Activated CD4-positive, alpha-beta T cell treated with anti-CD3 and anti-CD28 coated beads, Interleukin-2, amount 10 ng/mL, durations not matched to agents 7 days and 5 days (primary cell): ENCODE results near the gene NWD2. TPM values are rescaled to one million over a fixed set of nuclear protein-coding genes. Genes with fewer than 3 reads are reported as not detected.

Source experiments
- CTCF ChIA-PET: fragments of 350-600 bp; sonication (Branson Sonifier 250); formaldehyde crosslinking; loops from one replicate; lab custom pipeline; 2021; ENCODE audit warnings: antibody characterized with exemption; lab: Charles Lee
- POLR2A ChIA-PET: fragments of 350-600 bp; sonication (Branson Sonifier 250); formaldehyde crosslinking; loops from one replicate; lab custom pipeline; 2021; ENCODE audit warnings: antibody characterized with exemption; lab: Charles Lee
- DNase-seq: peaks from one replicate; pipeline ENCODE4 v3.0.0-alpha.2; 2020
- H3K27ac Mint-ChIP-seq: one replicate; pipeline ENCODE4 v1.8.0; 2021; ENCODE audit warnings: mild to moderate bottlenecking, moderate library complexity, mixed read lengths
- H3K27me3 Mint-ChIP-seq: one replicate; pipeline ENCODE4 v1.8.0; 2021; ENCODE audit warnings: mixed read lengths
- H3K36me3 Mint-ChIP-seq: one replicate; pipeline ENCODE4 v1.8.0; 2021; ENCODE audit warnings: low read depth, mixed read lengths
- H3K4me1 Mint-ChIP-seq: one replicate; pipeline ENCODE4 v1.8.0; 2021; ENCODE audit warnings: mixed read lengths
- H3K4me3 Mint-ChIP-seq: one replicate; pipeline ENCODE4 v1.8.0; 2021; ENCODE audit warnings: mild to moderate bottlenecking, moderate library complexity, mixed read lengths
- H3K9me3 Mint-ChIP-seq: one replicate; pipeline ENCODE4 v1.8.0; 2021; ENCODE audit warnings: mixed read lengths
- total RNA-seq, 2 experiments: library from RNA; stranded (reverse); gene quantifications; one replicate each; pipeline ENCODE4 v1.2.3, GENCODE V29; 2021

The NWD2 gene
- total RNA-seq, 2 experiments from 2014 or later = not detected

DNA sequence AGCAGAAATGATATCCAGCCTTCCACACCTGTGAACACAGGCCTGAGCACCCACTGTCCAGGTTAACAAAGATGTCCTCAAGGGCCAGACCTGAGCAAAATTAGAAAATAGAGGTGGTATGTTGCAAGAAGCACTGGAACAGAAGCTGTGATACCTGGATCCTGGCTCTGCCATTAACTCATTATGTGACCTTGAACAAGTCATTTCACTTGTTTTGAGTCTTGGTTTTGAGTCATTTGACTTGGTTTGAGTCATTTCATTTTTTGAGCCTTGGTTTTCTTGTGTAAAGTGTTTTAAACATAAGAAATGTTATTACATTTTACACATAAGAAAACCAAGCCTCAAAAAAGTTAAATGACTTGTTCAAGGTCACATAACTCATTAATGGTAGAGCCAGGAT lies 2.9 kb upstream of the NWD2 start:
- H3K36me3 Mint-ChIP-seq = no peaks in the 10 kb centered on the region
- H3K4me1 Mint-ChIP-seq = peaks cover 2% of the 10 kb centered on the region
- H3K27me3 Mint-ChIP-seq = peaks cover 44% of the 10 kb centered on the region
- POLR2A ChIA-PET = no interaction called here
- H3K27ac Mint-ChIP-seq = no peak overlapping the region
- CTCF ChIA-PET = interaction anchor here (0.6 kb wide), 1 partner anchor 1531 kb away, joined by 3 read pairs; no protein-coding TSS in a partner anchor
- no peak for DNase-seq
- H3K4me3 Mint-ChIP-seq = no peak overlapping the region
- H3K9me3 Mint-ChIP-seq = no peaks in the 10 kb centered on the region

DNA sequence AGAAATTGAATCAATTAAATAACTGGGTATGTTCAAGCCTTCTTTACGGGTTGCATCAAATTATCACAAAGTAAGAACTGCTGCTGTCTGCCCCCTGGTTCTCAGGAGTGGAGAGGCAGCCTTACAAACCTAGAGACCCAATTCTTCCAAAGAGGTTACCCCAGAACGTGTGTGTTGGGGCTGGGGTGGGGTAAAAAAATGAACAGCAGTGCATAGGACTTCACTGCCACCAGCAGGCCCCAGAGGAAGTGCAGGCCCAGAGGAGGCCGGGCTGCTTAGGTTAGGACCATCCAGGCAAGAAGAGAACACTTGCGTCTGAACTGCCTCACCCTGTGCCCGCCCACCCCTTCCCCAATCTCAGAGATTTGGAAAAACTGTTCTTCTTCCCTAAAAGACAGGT lies 1.5 kb upstream of the NWD2 start:
- no peak for DNase-seq
- no peaks in the 10 kb centered on the region for H3K9me3 Mint-ChIP-seq
- ChIA-PET POLR2A (no interaction called here), CTCF (no interaction called here)
- H3K4me1 Mint-ChIP-seq = peaks cover 2% of the 10 kb centered on the region
- H3K36me3 Mint-ChIP-seq = no peaks in the 10 kb centered on the region
- no peak overlapping the region for H3K27ac Mint-ChIP-seq
- H3K27me3 Mint-ChIP-seq = peaks cover 50% of the 10 kb centered on the region
- H3K4me3 Mint-ChIP-seq = no peak overlapping the region

DNA sequence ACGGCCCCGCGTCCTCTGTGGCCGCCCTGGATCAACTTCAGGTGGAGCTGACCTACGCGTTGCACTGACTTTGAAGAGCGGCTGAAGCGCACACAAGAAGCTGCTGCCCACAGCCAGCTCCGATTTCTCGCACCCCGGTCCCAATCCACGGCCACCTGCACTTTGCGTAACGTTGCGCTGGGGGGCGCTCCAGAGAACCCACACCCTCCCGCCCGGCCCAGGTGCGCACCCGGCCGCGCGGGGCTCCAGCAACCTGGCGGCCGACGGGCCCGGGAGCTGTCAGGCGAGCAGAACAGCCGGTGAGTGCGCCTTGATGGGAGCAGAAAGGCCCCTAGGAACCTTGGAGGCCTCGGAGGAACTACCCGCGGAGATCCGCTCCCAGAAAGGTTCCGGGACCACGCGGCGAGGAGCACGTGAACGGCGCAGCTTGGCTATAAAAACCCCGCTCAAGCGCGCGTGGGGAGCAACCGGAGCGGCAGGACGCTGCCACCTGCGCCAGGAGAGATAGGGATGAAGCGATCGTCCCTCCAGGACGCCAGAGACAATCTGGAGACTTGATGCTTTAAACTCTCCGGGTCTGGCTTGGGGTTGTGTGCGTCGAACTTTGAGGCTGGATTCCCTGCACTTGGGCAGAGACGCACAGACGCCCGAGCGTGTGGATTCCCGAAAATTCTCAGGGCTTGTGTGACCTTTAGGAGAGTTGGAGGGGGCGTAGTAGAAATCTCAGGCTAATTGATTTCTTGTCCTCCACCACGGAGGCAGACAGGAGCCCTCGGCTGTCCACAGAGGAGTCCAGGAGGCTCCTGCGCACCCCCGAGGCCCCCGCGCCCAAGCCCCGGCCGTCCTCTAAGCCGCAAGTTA lies 591 bp upstream of the NWD2 start:
- Mint-ChIP-seq H3K36me3 (no peaks in the 10 kb centered on the region), H3K27me3 (peaks cover 54% of the 10 kb centered on the region), H3K4me3 (no peak overlapping the region), H3K4me1 (peaks cover 2% of the 10 kb centered on the region), H3K27ac (no peak overlapping the region), H3K9me3 (no peaks in the 10 kb centered on the region)
- no peak for DNase-seq
- CTCF ChIA-PET = no interaction called here
- POLR2A ChIA-PET = no interaction called here

DNA sequence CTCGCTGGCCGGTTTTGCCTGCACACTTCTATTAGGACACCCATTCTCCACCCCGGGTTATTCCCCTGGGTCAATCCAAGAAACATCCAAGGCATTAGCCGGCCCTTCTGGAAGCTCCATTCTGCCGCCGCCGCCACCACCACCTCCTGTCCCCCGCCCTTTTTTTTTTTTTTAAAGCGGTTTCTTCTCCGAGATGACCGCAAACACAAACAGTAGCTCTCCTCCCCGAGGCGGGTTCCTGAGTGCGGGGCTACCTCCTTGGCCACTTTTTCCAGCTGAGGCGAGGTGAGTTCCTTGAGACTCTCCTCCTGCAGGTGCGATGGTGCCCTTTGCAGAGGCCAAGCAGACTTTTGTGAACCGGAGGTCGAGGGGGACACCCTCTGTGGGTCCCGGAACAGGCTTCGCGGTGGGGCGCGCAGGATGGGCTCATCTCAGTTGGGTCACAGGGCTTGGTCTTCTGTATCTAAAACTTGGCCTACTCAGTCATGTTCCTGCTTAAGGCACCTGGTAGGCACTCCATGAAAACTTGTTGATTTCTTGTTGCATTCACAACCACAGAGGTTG lies 930 bp downstream of the NWD2 start:
- no peak for DNase-seq
- ChIA-PET POLR2A (no interaction called here), CTCF (no interaction called here)
- peaks cover 2% of the 10 kb centered on the region for H3K4me1 Mint-ChIP-seq
- H3K36me3 Mint-ChIP-seq = no peaks in the 10 kb centered on the region
- H3K9me3 Mint-ChIP-seq = no peaks in the 10 kb centered on the region
- H3K4me3 Mint-ChIP-seq = no peak overlapping the region
- H3K27ac Mint-ChIP-seq = no peak overlapping the region
- peaks cover 55% of the 10 kb centered on the region for H3K27me3 Mint-ChIP-seq

DNA sequence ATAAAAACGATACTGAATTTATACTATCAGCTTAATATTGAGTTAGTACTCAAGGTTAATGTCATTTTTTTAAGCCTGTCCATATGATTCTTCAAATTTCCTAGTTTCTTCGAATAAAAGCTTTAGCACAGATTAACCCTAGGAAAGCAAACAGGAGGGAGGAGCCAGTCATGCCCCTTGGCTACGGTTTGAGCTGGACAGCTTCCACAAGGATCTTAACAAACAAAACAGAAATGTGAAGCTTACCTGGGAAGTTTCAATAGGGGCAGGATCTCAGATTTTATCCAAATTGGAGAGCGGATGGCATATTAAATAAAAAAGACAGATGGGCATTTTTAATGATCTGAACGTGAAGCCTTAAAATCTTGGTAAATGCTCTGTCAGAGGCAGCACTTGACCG lies 2.3 kb downstream of the NWD2 start:
- Mint-ChIP-seq H3K9me3 (no peaks in the 10 kb centered on the region), H3K27ac (no peak overlapping the region), H3K27me3 (peaks cover 52% of the 10 kb centered on the region), H3K4me1 (peaks cover 2% of the 10 kb centered on the region), H3K36me3 (no peaks in the 10 kb centered on the region), H3K4me3 (no peak overlapping the region)
- DNase-seq = no peak
- ChIA-PET CTCF (no interaction called here), POLR2A (no interaction called here)

DNA sequence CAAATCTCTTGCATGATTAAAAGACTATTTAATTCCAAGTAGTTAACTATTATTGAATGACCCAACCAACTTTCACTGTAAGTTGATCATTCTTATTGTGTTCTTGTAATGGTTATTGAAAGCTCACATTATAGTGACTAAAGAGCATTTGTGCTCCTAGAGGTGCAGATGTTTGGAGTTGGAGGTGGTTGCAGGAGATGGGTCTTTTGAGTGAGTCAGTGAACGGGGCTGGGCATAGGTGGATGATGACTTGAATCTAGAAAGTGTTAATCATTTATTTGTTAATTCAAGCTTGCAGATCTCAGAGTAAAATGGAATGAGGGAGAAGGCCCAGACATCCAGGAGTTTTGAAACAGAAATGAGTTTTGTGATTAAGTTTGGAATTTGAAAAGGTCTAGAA lies 13.7 kb downstream of the NWD2 start:
- H3K27me3 Mint-ChIP-seq = no peaks in the 10 kb centered on the region
- no peak overlapping the region for H3K4me3 Mint-ChIP-seq
- DNase-seq = no peak
- no peaks in the 10 kb centered on the region for H3K9me3 Mint-ChIP-seq
- H3K36me3 Mint-ChIP-seq = no peaks in the 10 kb centered on the region
- H3K27ac Mint-ChIP-seq = no peak overlapping the region
- no peaks in the 10 kb centered on the region for H3K4me1 Mint-ChIP-seq
- POLR2A ChIA-PET = no interaction called here
- CTCF ChIA-PET = no interaction called here

DNA sequence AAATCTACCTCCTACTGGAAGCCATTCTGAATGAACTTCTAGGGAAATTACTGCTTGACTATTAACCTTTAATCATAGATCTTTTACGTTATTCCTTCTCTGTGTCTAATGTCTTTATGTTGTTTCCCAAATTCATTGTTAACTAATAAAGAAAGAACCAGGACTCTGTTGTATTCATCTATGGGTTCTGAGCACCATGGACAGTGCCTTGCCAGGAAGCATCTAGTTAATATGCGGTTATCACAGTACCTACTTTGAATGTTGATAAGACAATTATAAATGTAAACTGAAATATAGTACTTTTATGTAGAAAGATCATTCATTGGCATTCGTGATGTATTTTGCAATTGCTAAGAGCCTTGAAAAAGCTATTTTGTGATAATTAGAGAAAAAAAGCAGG lies 23.8 kb downstream of the NWD2 start:
- H3K27me3 Mint-ChIP-seq = no peaks in the 10 kb centered on the region
- H3K4me1 Mint-ChIP-seq = no peaks in the 10 kb centered on the region
- no peaks in the 10 kb centered on the region for H3K9me3 Mint-ChIP-seq
- ChIA-PET CTCF (no interaction called here), POLR2A (no interaction called here)
- no peaks in the 10 kb centered on the region for H3K36me3 Mint-ChIP-seq
- H3K4me3 Mint-ChIP-seq = no peak overlapping the region
- no peak for DNase-seq
- H3K27ac Mint-ChIP-seq = no peak overlapping the region

DNA sequence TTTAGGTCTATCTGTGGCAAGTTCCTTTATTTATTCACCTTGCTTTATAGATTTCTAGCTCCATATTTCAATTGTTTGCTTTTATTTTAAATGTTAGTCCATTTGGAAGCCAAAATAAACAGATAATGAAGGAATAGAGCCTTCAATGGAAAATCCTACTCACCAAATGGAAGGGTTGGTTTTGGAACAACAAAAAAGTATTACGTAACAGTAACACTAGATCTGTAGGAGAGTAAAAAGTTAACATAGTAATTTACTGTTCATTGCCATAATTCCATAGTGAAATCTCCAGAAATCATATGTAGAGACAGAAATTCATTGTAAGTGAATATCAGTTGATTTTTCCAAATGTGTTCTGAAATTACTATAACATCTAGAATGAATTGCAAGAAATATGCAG lies 34.6 kb downstream of the NWD2 start:
- Mint-ChIP-seq H3K4me1 (no peaks in the 10 kb centered on the region), H3K4me3 (no peak overlapping the region), H3K9me3 (peaks cover 4% of the 10 kb centered on the region), H3K36me3 (no peaks in the 10 kb centered on the region), H3K27ac (no peak overlapping the region), H3K27me3 (no peaks in the 10 kb centered on the region)
- DNase-seq = no peak
- ChIA-PET CTCF (no interaction called here), POLR2A (no interaction called here)

DNA sequence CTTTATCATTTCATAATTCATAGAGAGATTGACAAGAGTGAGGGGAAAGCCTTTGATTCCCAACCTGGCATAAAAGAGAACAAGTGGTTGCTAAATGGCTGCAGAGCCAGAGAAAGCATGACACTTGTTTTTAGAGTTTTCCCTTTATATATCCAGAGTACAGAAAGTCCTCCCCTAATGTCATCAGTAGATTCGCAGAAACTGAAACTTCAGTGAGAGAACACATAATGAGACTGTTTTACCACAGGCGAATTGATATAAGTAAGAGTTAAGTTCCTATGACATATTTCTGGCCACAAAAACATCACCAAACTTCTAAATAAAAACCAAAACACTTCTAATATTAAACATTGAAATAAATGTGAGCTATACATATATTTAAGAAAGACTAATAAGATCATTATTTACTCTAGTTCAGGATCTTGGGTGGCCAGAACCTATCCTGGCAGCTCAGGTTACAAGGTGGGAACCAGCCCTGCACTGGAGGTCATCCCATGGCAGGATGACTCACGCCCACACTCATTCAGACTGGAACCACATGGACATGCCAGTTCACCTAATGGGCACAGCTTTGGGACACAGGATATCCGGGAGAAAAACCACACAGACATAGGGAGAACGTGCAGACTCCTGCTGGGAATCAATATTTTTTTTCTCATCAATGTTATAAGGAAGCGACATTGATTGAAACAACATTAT lies 35.5 kb downstream of the NWD2 start:
- Mint-ChIP-seq H3K4me3 (no peak overlapping the region), H3K9me3 (peaks cover 4% of the 10 kb centered on the region), H3K4me1 (no peaks in the 10 kb centered on the region), H3K27ac (no peak overlapping the region), H3K36me3 (no peaks in the 10 kb centered on the region), H3K27me3 (no peaks in the 10 kb centered on the region)
- ChIA-PET CTCF (no interaction called here), POLR2A (no interaction called here)
- DNase-seq = no peak

DNA sequence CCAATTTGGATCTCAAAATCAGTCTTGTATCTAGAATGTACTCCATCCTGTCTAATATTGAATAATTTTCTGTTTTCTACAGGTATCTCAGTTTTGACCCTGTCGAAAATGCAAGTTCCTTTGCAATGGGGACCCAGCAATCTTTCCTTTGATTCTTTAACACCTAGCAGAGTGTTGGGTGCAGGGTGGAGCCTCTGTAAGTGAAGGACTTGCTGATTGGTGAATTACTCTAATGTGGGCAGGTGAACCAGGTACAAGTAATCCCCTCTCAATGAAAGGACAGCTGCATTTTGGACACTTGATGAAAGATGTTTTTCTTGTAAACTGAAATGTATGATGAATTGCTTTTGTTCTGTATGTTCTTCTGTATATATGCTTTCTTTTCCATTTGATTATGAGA lies 54.9 kb downstream of the NWD2 start:
- no peaks in the 10 kb centered on the region for H3K9me3 Mint-ChIP-seq
- H3K27ac Mint-ChIP-seq = no peak overlapping the region
- ChIA-PET CTCF (no interaction called here), POLR2A (no interaction called here)
- no peaks in the 10 kb centered on the region for H3K36me3 Mint-ChIP-seq
- no peak overlapping the region for H3K4me3 Mint-ChIP-seq
- DNase-seq = no peak
- no peaks in the 10 kb centered on the region for H3K4me1 Mint-ChIP-seq
- no peaks in the 10 kb centered on the region for H3K27me3 Mint-ChIP-seq

DNA sequence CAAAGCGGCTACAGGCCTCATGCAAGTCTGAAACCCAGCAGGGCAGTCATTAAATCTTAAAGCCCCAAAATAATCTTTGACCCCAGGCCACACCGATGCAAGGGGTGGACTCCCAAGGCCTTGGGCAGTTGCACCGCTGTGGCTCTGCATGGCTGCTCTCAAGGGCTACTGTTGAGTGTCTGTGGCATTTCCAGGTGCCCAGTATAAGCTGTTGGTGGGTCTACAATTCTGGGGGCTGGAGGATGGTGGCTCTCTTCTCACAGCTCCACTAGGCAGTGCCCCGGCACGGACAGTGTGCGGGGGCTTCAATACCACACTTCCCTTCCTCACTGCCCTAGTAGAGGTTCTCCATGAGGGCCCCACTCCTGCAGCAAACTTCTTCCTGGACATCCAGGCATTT lies 60.1 kb downstream of the NWD2 start:
- CTCF ChIA-PET = no interaction called here
- no peaks in the 10 kb centered on the region for H3K27me3 Mint-ChIP-seq
- H3K4me3 Mint-ChIP-seq = no peak overlapping the region
- POLR2A ChIA-PET = no interaction called here
- no peaks in the 10 kb centered on the region for H3K36me3 Mint-ChIP-seq
- no peaks in the 10 kb centered on the region for H3K4me1 Mint-ChIP-seq
- DNase-seq = no peak
- H3K27ac Mint-ChIP-seq = no peak overlapping the region
- no peaks in the 10 kb centered on the region for H3K9me3 Mint-ChIP-seq

DNA sequence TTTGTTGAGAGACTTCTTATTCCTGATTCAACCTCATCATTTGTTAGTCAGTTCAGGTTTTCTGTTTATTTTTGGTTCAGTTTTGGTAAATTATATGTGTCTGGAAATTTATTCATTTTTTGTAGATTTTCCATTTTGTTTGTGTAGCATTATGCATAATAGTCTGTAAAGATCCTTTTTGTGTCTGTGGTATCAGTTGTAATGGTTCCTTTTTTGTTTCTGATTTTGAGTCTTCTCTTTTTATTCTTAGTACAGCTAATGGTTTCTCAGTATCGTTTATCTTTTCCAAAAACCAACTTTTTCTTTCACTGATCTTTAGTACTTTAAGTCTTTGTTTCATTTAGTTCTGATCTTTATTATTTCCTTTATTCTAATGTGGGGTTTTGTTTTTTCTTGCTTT lies 61.4 kb downstream of the NWD2 start:
- ChIA-PET CTCF (no interaction called here), POLR2A (no interaction called here)
- no peak overlapping the region for H3K27ac Mint-ChIP-seq
- H3K27me3 Mint-ChIP-seq = no peaks in the 10 kb centered on the region
- no peak for DNase-seq
- H3K4me3 Mint-ChIP-seq = no peak overlapping the region
- no peaks in the 10 kb centered on the region for H3K9me3 Mint-ChIP-seq
- H3K4me1 Mint-ChIP-seq = no peaks in the 10 kb centered on the region
- H3K36me3 Mint-ChIP-seq = no peaks in the 10 kb centered on the region

DNA sequence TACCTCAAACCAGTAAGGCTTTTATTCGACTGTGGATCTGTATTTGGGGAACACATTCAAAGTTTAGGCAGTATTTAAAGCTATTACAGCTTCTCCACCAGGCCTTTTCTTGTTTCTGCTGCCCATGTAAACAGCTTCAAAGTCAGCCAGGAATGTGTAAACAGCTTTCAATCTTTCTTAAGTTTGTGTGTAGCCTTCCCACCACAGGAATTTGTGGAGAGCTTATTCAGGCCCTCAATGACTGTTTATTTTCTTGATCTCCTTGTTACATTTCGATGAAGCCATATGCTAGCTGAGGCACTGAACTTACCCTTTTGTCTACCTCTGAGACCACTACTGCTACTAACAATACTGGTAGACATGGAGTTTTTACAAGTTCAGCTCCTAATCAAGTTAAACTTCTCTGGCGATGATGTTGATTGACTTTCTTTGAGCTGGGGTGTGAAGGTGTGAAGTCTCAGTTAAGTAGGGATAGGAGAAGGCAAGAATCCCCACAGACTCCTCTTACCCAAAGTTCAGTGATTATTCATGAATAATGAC lies 72.6 kb downstream of the NWD2 start:
- H3K4me1 Mint-ChIP-seq = no peaks in the 10 kb centered on the region
- no peak for DNase-seq
- H3K36me3 Mint-ChIP-seq = no peaks in the 10 kb centered on the region
- ChIA-PET POLR2A (no interaction called here), CTCF (no interaction called here)
- H3K27ac Mint-ChIP-seq = no peak overlapping the region
- H3K9me3 Mint-ChIP-seq = peaks cover 2% of the 10 kb centered on the region
- H3K4me3 Mint-ChIP-seq = no peak overlapping the region
- peaks cover 3% of the 10 kb centered on the region for H3K27me3 Mint-ChIP-seq
